Islet precursor cell (in vitro differentiated cells): ENCODE results near the gene TEX9.
A peak's percentile ranks its signal among the peaks of the same experiment; 100 is the strongest.

ENCODE experiments used
- DNase-seq: peaks from one replicate; pipeline ENCODE4 v3.0.0-alpha.2; 2018

Gene TEX9

GRCh38 chr15:56456229-56456628 is 91.0 kb downstream of the TEX9 start:
- DNase-seq: no peak

GRCh38 chr15:56459096-56459495 is 93.9 kb downstream of the TEX9 start:
- DNase-seq: no peak

GRCh38 chr15:56460071-56460470 is 94.8 kb downstream of the TEX9 start:
- DNase-seq: no peak

- no peak for DNase-seq
These were observed 95.7 kb downstream of the TEX9 start for GRCh38 chr15:56460947-56461346.

- peak; percentile 96 for DNase-seq
These were observed 99.8 kb downstream of the TEX9 start, which contains the start of gene MNS1 for GRCh38 chr15:56464893-56465520. TSS of gene MNS1 (minus strand) at chr15:56465137. CDS start at chr15:56464972, 165 bp downstream.

- DNase-seq: no peak
These were observed 102.4 kb downstream of the TEX9 start for GRCh38 chr15:56467616-56468015.

- no peak for DNase-seq
These were observed 103.2 kb downstream of the TEX9 start for GRCh38 chr15:56468401-56468800.

- no peak for DNase-seq
These were observed 104.3 kb downstream of the TEX9 start for GRCh38 chr15:56469483-56469882.

GRCh38 chr15:56471440-56472069 is 106.3 kb downstream of the TEX9 start:
- no peak for DNase-seq

- DNase-seq: no peak
These were observed 107.1 kb downstream of the TEX9 start for GRCh38 chr15:56472278-56472677.

- no peak for DNase-seq
These were observed 107.8 kb downstream of the TEX9 start for GRCh38 chr15:56473017-56473416.

GRCh38 chr15:56475351-56475750 is 110.1 kb downstream of the TEX9 start:
- no peak for DNase-seq
